T-helper 1 cell treated with Interleukin-12 subunit alpha and Interleukin-12 subunit beta and Interleukin-4 antibody, amounts not matched to agents 30 μg/mL and 1 μg/mL, for 36 hours (primary cell): Measurements from ENCODE around the gene VCAM1.

ENCODE experiments used
- H3K27ac Mint-ChIP-seq: one replicate; pipeline ENCODE4 v1.8.0; 2021; ENCODE audit warnings: mild to moderate bottlenecking, mixed read lengths
- H3K27me3 Mint-ChIP-seq: one replicate; pipeline ENCODE4 v1.8.0; 2021; ENCODE audit warnings: low read depth, mixed read lengths
- H3K36me3 Mint-ChIP-seq: one replicate; pipeline ENCODE4 v1.8.0; 2021; ENCODE audit warnings: low read depth, mixed read lengths
- H3K4me1 Mint-ChIP-seq: one replicate; pipeline ENCODE4 v1.8.0; 2021; ENCODE audit warnings: low read depth, mixed read lengths
- H3K4me3 Mint-ChIP-seq: one replicate; pipeline ENCODE4 v1.8.0; 2021; ENCODE audit warnings: mild to moderate bottlenecking, moderate library complexity, mixed read lengths
- H3K9me3 Mint-ChIP-seq: one replicate; pipeline ENCODE4 v1.8.0; 2021; ENCODE audit warnings: mixed read lengths

VCAM1 gene

DNA sequence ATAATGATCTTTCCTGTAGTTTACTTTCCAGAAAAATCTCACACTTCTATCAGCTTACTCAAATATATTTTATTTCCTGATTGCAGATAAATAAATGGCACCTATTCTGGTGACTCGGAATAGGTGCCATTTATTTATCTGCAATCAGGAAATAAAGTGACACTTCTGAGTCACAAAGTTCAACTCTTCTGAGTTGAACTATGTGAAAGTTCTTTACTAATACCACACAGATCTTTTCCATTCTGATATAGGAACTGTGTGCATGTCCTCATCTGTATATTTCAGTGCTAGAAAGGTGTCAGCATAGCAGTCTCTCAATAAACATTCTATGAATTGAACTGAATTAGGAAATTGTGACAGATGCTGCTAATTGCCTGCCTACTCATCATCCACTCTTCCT, 4.9 kb upstream of the VCAM1 start:
- Mint-ChIP-seq H3K4me3 (no peak overlapping the region), H3K9me3 (peaks cover 3% of the 10 kb centered on the region), H3K27me3 (peaks cover 13% of the 10 kb centered on the region), H3K27ac (no peak overlapping the region), H3K4me1 (peaks cover 5% of the 10 kb centered on the region), H3K36me3 (peaks cover 1% of the 10 kb centered on the region)

DNA sequence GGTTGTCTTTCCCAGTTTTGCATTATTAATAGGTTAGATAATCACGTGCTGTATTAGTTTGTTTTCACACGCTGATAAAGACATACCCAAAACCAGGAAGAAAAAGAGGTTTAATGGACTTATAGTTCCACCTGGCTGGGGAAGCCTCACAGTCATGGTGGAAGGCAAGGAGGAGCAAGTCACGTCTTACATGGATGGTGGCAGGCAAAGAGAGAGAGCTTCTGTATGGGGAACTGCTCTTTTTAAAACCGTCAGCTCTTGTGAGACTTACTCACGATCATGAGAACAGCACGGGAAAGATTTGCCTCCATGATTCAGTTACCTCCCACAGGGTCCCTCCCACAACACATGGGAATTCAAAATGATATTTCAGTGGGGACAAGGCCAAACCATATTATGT, 2.3 kb upstream of the VCAM1 start:
- Mint-ChIP-seq H3K27ac (no peak overlapping the region), H3K27me3 (peaks cover 8% of the 10 kb centered on the region), H3K9me3 (peaks cover under 1% of the 10 kb centered on the region), H3K4me3 (no peak overlapping the region), H3K4me1 (peaks cover 5% of the 10 kb centered on the region), H3K36me3 (no peaks in the 10 kb centered on the region)

DNA sequence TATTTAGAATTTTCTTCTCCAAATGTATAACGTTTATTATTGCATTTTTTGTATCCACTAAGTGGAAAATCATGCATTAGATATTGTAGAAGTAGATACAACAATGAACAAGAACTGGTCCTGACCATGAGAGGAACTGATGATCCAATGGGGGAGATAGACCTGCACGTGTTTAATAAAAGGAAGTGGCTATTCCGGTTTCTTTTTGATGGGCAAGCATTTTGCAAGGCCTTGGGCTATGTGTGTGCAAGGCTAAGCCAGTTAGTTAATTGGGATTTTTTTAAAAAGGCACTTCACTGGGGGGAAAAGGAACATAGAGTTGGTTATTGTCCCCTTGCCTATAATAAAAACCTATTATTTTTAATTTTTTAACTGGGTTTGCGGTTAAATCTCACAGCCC, 961 bp upstream of the VCAM1 start:
- Mint-ChIP-seq H3K9me3 (no peaks in the 10 kb centered on the region), H3K4me1 (no peaks in the 10 kb centered on the region), H3K27me3 (peaks cover 10% of the 10 kb centered on the region), H3K27ac (no peak overlapping the region), H3K36me3 (no peaks in the 10 kb centered on the region), H3K4me3 (no peak overlapping the region)

DNA sequence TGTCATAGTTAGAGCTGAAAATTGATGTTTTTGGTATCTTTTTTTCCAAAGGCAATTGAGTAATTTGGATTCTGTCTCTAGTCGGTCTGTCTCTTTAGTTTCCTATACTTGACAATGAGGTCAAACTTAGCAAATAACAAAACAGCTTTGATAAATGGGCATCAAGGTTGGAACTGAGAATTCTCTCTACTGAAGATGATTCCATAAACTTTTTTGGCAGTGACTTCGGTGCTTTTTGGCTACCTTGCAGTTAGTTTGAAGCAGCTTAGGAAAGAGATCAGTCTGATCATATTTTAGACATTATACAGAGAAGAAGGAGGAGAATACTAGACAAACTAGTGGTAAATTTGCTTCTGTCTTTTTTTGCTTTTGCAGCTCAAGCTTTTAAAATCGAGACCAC, 559 bp downstream of the VCAM1 start:
- Mint-ChIP-seq H3K36me3 (no peaks in the 10 kb centered on the region), H3K27me3 (peaks cover 15% of the 10 kb centered on the region), H3K9me3 (no peaks in the 10 kb centered on the region), H3K4me3 (no peak overlapping the region), H3K4me1 (no peaks in the 10 kb centered on the region), H3K27ac (no peak overlapping the region)

DNA sequence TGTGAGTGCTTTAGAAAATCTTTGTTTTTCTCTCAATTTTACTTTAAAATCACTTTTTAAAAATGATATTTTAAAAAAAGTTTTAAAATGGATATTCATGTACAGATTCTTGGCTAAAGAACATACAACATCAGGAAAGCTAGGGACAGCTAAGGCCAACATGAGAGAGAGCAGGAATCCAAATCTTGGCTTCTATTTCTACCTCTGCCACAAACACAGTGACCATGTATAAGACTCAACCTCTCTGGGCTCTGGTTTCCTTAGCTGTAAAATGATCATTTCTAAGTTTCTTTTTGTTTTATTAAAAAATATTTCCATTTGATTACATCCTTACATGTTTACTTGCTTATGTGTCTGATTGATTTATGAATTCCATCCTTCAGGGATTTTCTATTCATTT, 1.2 kb downstream of the VCAM1 start:
- Mint-ChIP-seq H3K27ac (no peak overlapping the region), H3K4me3 (no peak overlapping the region), H3K9me3 (no peaks in the 10 kb centered on the region), H3K27me3 (peaks cover 15% of the 10 kb centered on the region), H3K4me1 (no peaks in the 10 kb centered on the region), H3K36me3 (no peaks in the 10 kb centered on the region)

DNA sequence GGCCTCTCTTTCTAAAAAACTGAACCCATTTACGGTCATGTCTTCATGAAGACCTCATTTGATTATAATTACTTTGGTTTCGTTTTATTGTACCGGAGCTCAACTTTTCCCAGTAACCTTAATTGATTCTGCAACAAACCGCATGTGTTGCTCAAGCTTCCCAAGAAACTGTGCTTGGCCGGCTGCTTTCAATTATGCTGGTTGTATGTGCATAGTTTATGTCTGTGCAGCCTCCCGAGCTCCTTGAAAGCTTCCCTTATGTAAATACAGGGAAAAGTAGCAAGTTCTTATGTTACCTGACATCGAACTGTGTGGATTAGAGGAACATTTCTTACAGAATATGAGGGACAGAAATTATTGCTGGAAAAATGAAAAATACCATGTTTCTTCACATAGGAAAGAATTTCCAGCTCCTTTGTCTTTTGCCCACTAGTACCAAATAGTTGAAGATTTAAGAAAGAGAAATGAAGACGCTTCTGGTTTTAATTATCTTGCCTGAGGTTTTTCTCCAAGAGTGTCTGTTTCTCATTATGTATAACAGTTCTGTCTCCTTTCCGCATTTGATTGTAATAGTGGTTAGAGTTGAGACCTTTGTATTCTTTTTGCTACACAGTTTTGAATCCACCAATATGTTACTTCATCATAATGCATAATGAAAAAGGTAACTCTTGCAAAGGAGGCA, 2.1 kb downstream of the VCAM1 start:
- no peaks in the 10 kb centered on the region for H3K4me1 Mint-ChIP-seq
- no peak overlapping the region for H3K27ac Mint-ChIP-seq
- H3K27me3 Mint-ChIP-seq = peaks cover 14% of the 10 kb centered on the region
- no peaks in the 10 kb centered on the region for H3K36me3 Mint-ChIP-seq
- no peak overlapping the region for H3K4me3 Mint-ChIP-seq
- H3K9me3 Mint-ChIP-seq = no peaks in the 10 kb centered on the region

DNA sequence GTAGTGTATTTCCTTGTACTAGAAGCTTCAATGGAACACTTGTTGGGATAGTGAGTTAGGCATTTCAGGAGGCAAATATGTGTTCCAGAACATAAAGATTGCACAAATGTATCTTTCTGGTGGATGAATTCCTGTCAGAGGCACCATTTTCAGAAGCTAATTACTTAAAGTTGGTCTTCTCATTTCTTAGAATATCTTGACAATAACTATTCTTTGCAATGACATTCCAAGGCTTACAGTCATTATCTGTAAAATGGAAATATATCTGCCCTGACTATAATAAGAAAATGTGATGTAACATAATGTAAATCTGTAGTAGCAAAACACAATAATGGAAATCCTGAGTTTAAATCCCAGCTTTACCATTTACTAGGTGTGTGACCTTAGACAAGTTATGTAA, 2.7 kb downstream of the VCAM1 start:
- Mint-ChIP-seq H3K27ac (no peak overlapping the region), H3K4me3 (no peak overlapping the region), H3K27me3 (peaks cover 8% of the 10 kb centered on the region), H3K9me3 (no peaks in the 10 kb centered on the region), H3K36me3 (no peaks in the 10 kb centered on the region), H3K4me1 (no peaks in the 10 kb centered on the region)

DNA sequence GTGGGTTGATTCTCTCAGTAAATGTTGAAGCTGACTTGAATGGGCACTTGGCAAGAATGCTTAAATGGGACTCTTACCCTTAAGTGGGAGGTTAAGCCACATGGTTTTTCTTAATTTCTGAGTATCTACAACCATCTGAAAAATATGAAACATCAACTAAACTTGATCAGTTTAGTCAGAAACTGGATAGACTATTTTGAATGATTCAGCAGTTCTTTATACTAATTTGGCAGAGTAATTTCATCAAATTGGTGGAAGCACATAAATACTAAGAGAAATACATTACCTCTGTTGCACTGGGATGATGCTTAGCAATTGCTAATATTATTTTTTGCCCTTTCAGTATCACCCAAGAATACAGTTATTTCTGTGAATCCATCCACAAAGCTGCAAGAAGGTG, 4.7 kb downstream of the VCAM1 start:
- peaks cover 15% of the 10 kb centered on the region for H3K27me3 Mint-ChIP-seq
- no peaks in the 10 kb centered on the region for H3K36me3 Mint-ChIP-seq
- no peak overlapping the region for H3K4me3 Mint-ChIP-seq
- no peak overlapping the region for H3K27ac Mint-ChIP-seq
- no peaks in the 10 kb centered on the region for H3K4me1 Mint-ChIP-seq
- no peaks in the 10 kb centered on the region for H3K9me3 Mint-ChIP-seq

DNA sequence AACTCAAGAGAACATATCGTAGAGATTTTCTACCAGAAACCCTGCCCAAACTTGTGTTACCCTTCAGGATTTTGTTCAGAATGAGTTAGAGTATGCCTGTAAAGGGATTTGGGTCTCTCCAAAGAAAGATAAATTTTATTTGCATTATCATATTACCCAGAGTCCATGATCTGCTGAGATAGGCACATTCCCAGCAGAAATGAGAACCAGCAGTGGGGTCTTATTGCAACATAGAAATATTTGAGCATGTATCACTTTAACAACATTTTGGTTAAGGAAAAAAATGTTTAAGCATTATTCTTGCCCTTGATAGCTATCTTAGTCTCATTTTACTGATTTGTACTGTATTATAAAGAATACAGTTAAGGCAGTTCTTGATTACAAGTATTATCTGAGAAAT, 10.6 kb downstream of the VCAM1 start:
- peaks cover 12% of the 10 kb centered on the region for H3K27me3 Mint-ChIP-seq

DNA sequence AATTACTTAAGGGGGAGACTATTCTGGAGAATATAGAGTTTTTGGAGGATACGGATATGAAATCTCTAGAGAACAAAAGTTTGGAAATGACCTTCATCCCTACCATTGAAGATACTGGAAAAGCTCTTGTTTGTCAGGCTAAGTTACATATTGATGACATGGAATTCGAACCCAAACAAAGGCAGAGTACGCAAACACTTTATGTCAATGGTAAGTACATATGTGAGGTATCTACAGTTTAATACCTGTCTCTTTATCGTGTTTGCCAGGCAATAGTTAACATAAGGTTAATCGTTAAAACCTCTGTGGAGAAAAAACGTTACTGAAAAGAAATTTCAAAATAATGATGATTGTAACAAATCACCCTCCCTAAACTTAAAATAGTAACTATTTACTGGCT, 11.8 kb downstream of the VCAM1 start:
- Mint-ChIP-seq H3K9me3 (no peaks in the 10 kb centered on the region), H3K4me1 (no peaks in the 10 kb centered on the region), H3K27ac (no peak overlapping the region), H3K36me3 (no peaks in the 10 kb centered on the region), H3K27me3 (peaks cover 12% of the 10 kb centered on the region), H3K4me3 (no peak overlapping the region)

More for the DNA sequence above, 10.6 kb downstream of the VCAM1 start:
- H3K9me3 Mint-ChIP-seq = no peaks in the 10 kb centered on the region
- no peak overlapping the region for H3K27ac Mint-ChIP-seq
- no peaks in the 10 kb centered on the region for H3K4me1 Mint-ChIP-seq
- H3K36me3 Mint-ChIP-seq = no peaks in the 10 kb centered on the region
- no peak overlapping the region for H3K4me3 Mint-ChIP-seq

DNA sequence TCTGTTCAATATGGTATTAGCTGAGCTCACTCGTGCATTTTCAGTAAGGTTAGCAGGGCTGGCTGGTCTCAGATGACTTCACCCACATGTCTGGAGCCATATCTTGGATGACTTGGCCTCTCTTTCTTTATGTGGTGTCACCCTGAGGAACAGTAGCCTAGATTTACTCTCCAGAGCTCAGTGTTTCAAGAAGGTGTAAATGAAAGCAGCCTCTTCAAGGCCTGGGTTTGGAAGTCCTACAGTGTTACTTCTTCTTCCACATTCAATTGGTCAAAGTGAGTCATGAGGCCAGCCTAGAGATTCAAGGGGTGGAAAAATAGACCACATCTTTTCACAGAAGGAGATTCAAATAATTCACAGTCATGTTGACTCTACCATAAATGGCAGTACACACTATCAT, 12.2 kb downstream of the VCAM1 start:
- peaks cover 12% of the 10 kb centered on the region for H3K27me3 Mint-ChIP-seq
- H3K9me3 Mint-ChIP-seq = no peaks in the 10 kb centered on the region
- H3K36me3 Mint-ChIP-seq = no peaks in the 10 kb centered on the region
- no peak overlapping the region for H3K4me3 Mint-ChIP-seq
- H3K4me1 Mint-ChIP-seq = no peaks in the 10 kb centered on the region
- H3K27ac Mint-ChIP-seq = no peak overlapping the region

DNA sequence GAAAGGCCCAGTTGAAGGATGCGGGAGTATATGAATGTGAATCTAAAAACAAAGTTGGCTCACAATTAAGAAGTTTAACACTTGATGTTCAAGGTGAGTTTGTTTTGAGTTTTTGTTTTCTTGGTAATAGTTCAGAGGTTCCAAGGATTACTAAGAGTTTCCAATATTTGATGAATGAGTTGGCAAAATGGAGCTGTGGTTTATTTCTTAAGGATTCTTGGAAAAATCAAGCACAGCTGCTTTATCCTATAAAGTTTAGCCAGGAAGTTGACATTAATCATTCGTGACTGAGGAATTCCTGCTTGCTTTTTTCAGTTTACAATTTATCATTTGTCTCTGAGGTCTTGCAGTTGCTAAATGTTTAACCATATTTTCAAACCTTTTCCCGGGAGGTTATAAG, 15.1 kb downstream of the VCAM1 start:
- Mint-ChIP-seq H3K36me3 (no peaks in the 10 kb centered on the region), H3K4me1 (no peaks in the 10 kb centered on the region), H3K9me3 (no peaks in the 10 kb centered on the region)

DNA sequence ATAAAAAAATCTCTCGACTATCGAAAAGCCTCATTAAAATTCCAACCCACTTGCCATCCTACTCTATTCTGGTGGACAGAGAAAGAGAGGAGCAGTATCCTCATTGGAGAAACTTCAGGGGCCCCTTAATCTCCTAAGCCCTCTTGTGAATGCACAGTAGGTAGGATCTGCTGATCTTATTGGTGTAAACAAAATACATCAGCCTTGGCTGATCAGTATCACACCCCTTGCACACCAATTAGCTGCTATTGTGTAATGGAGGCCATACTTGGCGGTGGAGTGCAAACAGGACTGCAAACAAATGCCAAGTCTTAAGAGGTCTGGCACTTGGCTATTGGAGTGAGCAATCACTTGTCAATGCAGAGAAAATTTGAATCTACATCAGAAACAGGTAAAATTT, 15.7 kb downstream of the VCAM1 start:
- no peak overlapping the region for H3K27ac Mint-ChIP-seq
- H3K4me3 Mint-ChIP-seq = no peak overlapping the region
- no peaks in the 10 kb centered on the region for H3K9me3 Mint-ChIP-seq
- H3K4me1 Mint-ChIP-seq = no peaks in the 10 kb centered on the region
- H3K27me3 Mint-ChIP-seq = peaks cover 4% of the 10 kb centered on the region
- H3K36me3 Mint-ChIP-seq = no peaks in the 10 kb centered on the region

More for the DNA sequence above, 15.1 kb downstream of the VCAM1 start:
- Mint-ChIP-seq H3K27ac (no peak overlapping the region), H3K4me3 (no peak overlapping the region), H3K27me3 (peaks cover 4% of the 10 kb centered on the region)

DNA sequence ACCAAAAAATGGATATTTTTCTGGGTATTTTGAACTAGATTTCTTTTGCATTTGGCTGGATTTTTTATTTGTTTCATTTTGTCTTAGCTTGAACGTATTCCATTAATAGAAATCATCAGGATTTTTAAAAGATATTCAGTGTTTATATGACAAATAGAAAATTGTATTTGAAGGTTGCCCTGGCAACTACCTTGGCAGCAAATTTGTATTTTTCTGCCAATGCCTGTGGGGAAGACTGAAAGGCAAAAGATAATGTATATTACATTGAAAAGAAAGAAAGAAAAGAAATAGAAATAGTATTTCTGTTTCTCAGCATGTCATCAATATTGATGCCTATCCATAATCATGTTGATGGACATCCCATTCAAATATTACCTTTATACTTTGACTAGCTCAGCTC, 16.8 kb downstream of the VCAM1 start:
- Mint-ChIP-seq H3K36me3 (no peaks in the 10 kb centered on the region), H3K4me3 (no peak overlapping the region), H3K27me3 (peaks cover 4% of the 10 kb centered on the region), H3K4me1 (no peaks in the 10 kb centered on the region), H3K27ac (no peak overlapping the region), H3K9me3 (no peaks in the 10 kb centered on the region)

DNA sequence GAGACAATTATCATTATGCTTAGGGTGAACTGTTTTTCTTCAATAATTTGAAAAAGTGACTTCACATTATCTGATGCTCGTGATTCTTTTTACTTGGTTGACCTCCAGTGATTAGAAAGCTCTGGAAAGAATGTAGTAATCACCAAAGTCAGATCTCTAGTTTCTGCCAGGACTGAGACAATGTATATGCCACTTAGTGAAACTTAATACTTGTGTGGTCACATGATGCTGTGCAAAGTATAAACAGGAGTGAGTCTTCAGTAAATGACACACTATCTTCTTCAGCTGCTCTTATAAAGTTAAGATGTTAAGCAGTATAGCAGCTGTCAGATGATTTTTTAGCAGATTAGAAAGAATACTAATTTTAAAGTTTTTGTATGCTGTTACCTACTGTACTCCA, 17.2 kb downstream of the VCAM1 start:
- H3K27me3 Mint-ChIP-seq = peaks cover 4% of the 10 kb centered on the region
- H3K36me3 Mint-ChIP-seq = no peaks in the 10 kb centered on the region
- H3K4me3 Mint-ChIP-seq = no peak overlapping the region
- H3K4me1 Mint-ChIP-seq = no peaks in the 10 kb centered on the region
- H3K9me3 Mint-ChIP-seq = no peaks in the 10 kb centered on the region
- no peak overlapping the region for H3K27ac Mint-ChIP-seq

DNA sequence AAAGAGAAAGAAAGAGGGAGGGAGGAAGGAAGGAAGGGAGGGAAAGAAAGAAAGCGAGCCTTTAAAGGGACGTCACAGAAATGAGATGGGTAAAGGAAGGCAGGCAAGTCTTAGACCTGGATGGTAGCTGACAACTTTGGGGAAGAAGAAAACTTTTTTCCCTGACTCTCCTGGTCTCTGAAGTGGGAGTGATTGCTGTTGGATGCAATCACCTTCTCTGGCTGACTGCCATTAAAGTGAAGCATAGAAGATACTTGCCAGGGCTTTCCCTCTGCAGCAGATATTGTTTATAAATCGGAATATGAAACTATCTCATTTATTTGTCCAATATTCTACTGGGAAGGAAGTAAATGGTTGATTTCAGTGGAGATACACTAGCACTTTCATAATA, 27.0 kb downstream of the VCAM1 start:
- H3K27ac Mint-ChIP-seq = peak overlapping the region; percentile 37
- no peak overlapping the region for H3K4me3 Mint-ChIP-seq

More for the DNA sequence above, 27.0 kb downstream of the VCAM1 start:
- H3K27me3 Mint-ChIP-seq = peaks cover 4% of the 10 kb centered on the region
- no peaks in the 10 kb centered on the region for H3K4me1 Mint-ChIP-seq
- no peaks in the 10 kb centered on the region for H3K36me3 Mint-ChIP-seq
- H3K9me3 Mint-ChIP-seq = no peaks in the 10 kb centered on the region
